Endothelial cell of umbilical vein (primary cell): ENCODE measurements around the gene DNAJC27. TPM values are rescaled to one million over a fixed set of nuclear protein-coding genes. Genes with fewer than 3 reads are reported as not detected.

Experiments used
- BruUV-seq: library from RNA; stranded (reverse); fragments of 400-500 nt; replicated peaks from 2 replicates; lab custom pipeline; 2021; lab: Mats Ljungman, UMichigan
- CTCF ChIA-PET: fragments of 300-600, 350-600 bp; sonication (Branson Sonifier 250); formaldehyde crosslinking; loops from one replicate; lab custom pipeline; 2021; ENCODE audit warnings: antibody characterized with exemption, inconsistent platforms; lab: Charles Lee
- POLR2A ChIA-PET: fragments of 300-600, 350-600 bp; sonication (Branson Sonifier 250); formaldehyde crosslinking; loops from one replicate; lab custom pipeline; 2021; ENCODE audit warnings: antibody characterized with exemption, inconsistent platforms; lab: Charles Lee
- DNase-seq: peaks from one replicate; pipeline ENCODE4 v3.0.0-alpha.2; 2011; ENCODE audit warnings: low read depth, low spot score
- FAIRE-seq: peaks from 2 replicates; lab custom pipeline; 2011; peaks lifted over from hg19 to GRCh38; lab: Jason Lieb, UNC
- H2AFZ ChIP-seq: 2 replicates; pipeline ENCODE4 v1.6.0; 2012; ENCODE audit warnings: low read depth, low read length, control low read depth, inconsistent platforms
- H3K27ac ChIP-seq: 2 replicates; pipeline ENCODE4 v1.5.1; 2011; ENCODE audit warnings: low read depth, mild to moderate bottlenecking, control low read depth, low read length, moderate library complexity; ENCODE audit not compliant: insufficient read depth
- H3K27me3 ChIP-seq, 2 experiments: 2 replicates each; pipeline versions ENCODE4 v1.6.0 to v1.6.1; 2011; ENCODE audit warnings: low read length in 2 of 2, mixed read lengths in 1 of 2; ENCODE audit not compliant: control insufficient read depth in 2 of 2, insufficient read depth in 2 of 2
- H3K36me3 ChIP-seq, 2 experiments: 2 replicates in 1 of 2; 3 replicates in 1 of 2; pipeline ENCODE4 v1.5.1; 2011; ENCODE audit warnings: low read length in 2 of 2, mild to moderate bottlenecking in 1 of 2, moderate library complexity in 1 of 2; ENCODE audit not compliant: control insufficient read depth in 2 of 2, insufficient read depth in 2 of 2; ENCODE audit errors: extremely low read depth in 1 of 2
- H3K4me1 ChIP-seq: 3 replicates; pipeline ENCODE4 v1.5.1; 2011; ENCODE audit warnings: mild to moderate bottlenecking, low read length; ENCODE audit not compliant: control insufficient read depth, insufficient read depth; ENCODE audit errors: extremely low read depth
- H3K4me2 ChIP-seq: 2 replicates; pipeline ENCODE4 v1.6.1; 2011; ENCODE audit warnings: low read length, control low read depth, mixed read lengths; ENCODE audit not compliant: insufficient read depth
- H3K4me3 ChIP-seq, 3 experiments: fragments of 200-600 bp in 1 of 3; sonication (generic), shearing (Covaris generic) in 1 of 3; replicated peaks in 1 of 3; 2 replicates each; pipeline ENCODE4 v1.5.1; 2011 to 2016; ENCODE audit warnings: control low read depth in 3 of 3, low read length in 3 of 3, mild to moderate bottlenecking in 2 of 3, inconsistent platforms in 1 of 3, low read depth in 1 of 3, moderate library complexity in 1 of 3; ENCODE audit not compliant: insufficient read depth in 1 of 3
- H3K79me2 ChIP-seq: 2 replicates; pipeline ENCODE4 v1.6.0; 2012; ENCODE audit warnings: low read length, inconsistent platforms; ENCODE audit not compliant: control insufficient read depth, insufficient read depth
- H3K9ac ChIP-seq: replicated peaks from 2 replicates; pipeline ENCODE3; 2011; ENCODE audit warnings: low read length, control low read depth; ENCODE audit not compliant: insufficient read depth; ENCODE audit errors: extremely low read depth
- H3K9me1 ChIP-seq: replicated peaks from 3 replicates; pipeline ENCODE4 v1.6.0; 2011; ENCODE audit warnings: mild to moderate bottlenecking, low read length; ENCODE audit not compliant: control insufficient read depth, insufficient read depth; ENCODE audit errors: extremely low read depth
- H3K9me3 ChIP-seq: replicated peaks from 2 replicates; pipeline ENCODE4 v1.5.1; 2012; ENCODE audit warnings: low read length, inconsistent platforms; ENCODE audit not compliant: control insufficient read depth, insufficient read depth
- H4K20me1 ChIP-seq: replicated peaks from 2 replicates; pipeline ENCODE3; 2011; ENCODE audit warnings: mild to moderate bottlenecking, low read length; ENCODE audit not compliant: control insufficient read depth, insufficient read depth; ENCODE audit errors: extremely low read depth
- CTCF ChIP-seq, 2 donors: IDR thresholded peaks; 1 replicate in 1 of 2; 2 replicates in 1 of 2; pipeline ENCODE4 v1.5.1; 2011; ENCODE audit warnings: low read length in 2 of 2, mild to moderate bottlenecking in 2 of 2, moderate library complexity in 2 of 2, control low read depth in 1 of 2, inconsistent platforms in 1 of 2, low read depth in 1 of 2; ENCODE audit not compliant: insufficient read depth in 1 of 2; ENCODE audit errors: extremely low read depth in 1 of 2
- EZH2 ChIP-seq: IDR thresholded peaks from 2 replicates; pipeline ENCODE4 v1.6.1; 2012; ENCODE audit warnings: borderline replicate concordance, low read depth, mild to moderate bottlenecking, moderate library complexity, low read length, inconsistent platforms; ENCODE audit not compliant: severe bottlenecking
- FOS ChIP-seq: IDR thresholded peaks from 2 replicates; pipeline ENCODE4 v1.6.1; 2011; ENCODE audit warnings: mild to moderate bottlenecking, low read length, moderate library complexity, borderline replicate concordance; ENCODE audit not compliant: insufficient read depth
- GATA2 ChIP-seq: IDR thresholded peaks from 2 replicates; pipeline ENCODE4 v1.7.0; 2011; ENCODE audit warnings: low read depth, mild to moderate bottlenecking, moderate library complexity, mixed read lengths, low read length; ENCODE audit not compliant: insufficient read length, insufficient read depth
- JUN ChIP-seq: IDR thresholded peaks from 2 replicates; pipeline ENCODE4 v1.6.1; 2011; ENCODE audit warnings: borderline replicate concordance, low read depth; ENCODE audit not compliant: insufficient read length, insufficient read depth
- MAX ChIP-seq: IDR thresholded peaks from 2 replicates; pipeline ENCODE4 v1.6.1; 2011; ENCODE audit not compliant: insufficient read depth, insufficient read length
- MYC ChIP-seq: IDR thresholded peaks from one replicate; pipeline ENCODE4 v1.6.1; 2011; ENCODE audit warnings: mild to moderate bottlenecking, low read depth, low read length
- POLR2A ChIP-seq: IDR thresholded peaks from 2 replicates; pipeline ENCODE4 v1.6.1; 2012; ENCODE audit warnings: low read depth, mild to moderate bottlenecking, control low read depth, low read length
- POLR2AphosphoS5 ChIP-seq: IDR thresholded peaks from 2 replicates; pipeline ENCODE4 v1.6.1; 2012; ENCODE audit warnings: low read depth, mild to moderate bottlenecking, control low read depth, low read length, moderate library complexity; ENCODE audit not compliant: insufficient read depth
- dilution Hi-C: fragments of 300-500 bp; cut with MboI; formaldehyde crosslinking; loops from one replicate; pipeline ENCODE4 v1.15.0; 2019; ENCODE audit warnings: low sequenced_read_pairs; ENCODE audit not compliant: extremely low pct_ligation_motif_present
- intact Hi-C: fragments of 100-400 bp; cut with micrococcal nuclease; formaldehyde crosslinking; loops from one replicate; pipeline ENCODE4 v1.10.0; 2022
- polyA plus RNA-seq, 4 experiments: library from polyadenylated mRNA; depleted of rRNA in 3 of 4; stranded (reverse) in 3 of 4; unstranded in 1 of 4; fragments of >200 nt; gene quantifications; 2 replicates each; pipeline versions ENCODE4 v1.2.1 to v1.2.3, GENCODE V29; 2011 to 2012; ENCODE audit warnings: missing spikeins in 1 of 4
- total RNA-seq: library from RNA; stranded (reverse); gene quantifications from 2 replicates; pipeline ENCODE4 v1.2.3, GENCODE V29; 2021

The DNAJC27 gene
- total and polyA plus RNA-seq, 2 donors (not counting 3 experiments of a cell fraction or from before 2014, with no cell fraction given), result 1.3 to 3.2 TPM

DNA sequence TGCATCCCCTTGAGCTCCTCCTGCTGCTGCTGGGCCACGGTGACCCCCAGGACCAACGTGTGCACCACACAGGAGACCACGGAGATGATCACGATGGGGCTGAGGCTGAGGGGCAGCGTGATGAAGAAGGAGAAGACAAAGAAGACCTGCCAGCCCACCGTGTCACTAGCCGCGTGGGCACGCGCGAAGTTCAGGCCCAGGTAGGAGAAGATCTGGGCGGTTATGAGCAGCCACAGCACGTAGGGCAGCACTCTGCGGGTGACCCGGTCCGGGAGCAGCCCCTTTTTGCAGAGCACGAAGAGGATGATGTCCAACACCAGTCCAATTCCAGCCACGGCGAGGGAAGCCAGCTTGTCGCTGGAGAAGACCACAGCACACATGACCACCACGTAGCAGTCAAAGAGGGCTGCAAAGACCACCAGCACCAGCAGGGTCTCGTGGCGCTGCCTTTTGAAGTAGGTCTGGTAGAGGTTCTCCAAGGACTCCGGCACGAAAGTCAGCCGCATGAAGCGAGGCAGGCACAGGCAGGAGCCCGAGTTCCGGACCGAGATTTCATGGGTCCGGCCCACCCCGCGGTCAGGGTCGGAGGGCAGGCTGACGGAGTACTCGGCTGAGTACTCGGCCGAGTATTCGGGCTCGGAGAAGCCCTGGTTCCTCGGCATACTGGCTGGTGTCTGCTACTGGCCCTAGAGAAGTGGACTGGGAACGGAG is 53.3 kb downstream of the DNAJC27 start:
- ChIA-PET POLR2A (no interaction called here), CTCF (interaction anchor here (0.9 kb wide), 1 partner anchor 125 kb away, joined by 3 read pairs; the partner anchor contains the start of genes CENPO and PTRHD1)
- no peak for DNase-seq
- Histone ChIP-seq H3K9ac (no peak overlapping the region), H3K36me3 (no peaks in the 10 kb centered on the region), H3K9me1 (no peaks in the 10 kb centered on the region), H2AFZ (no peak overlapping the region), H4K20me1 (no peaks in the 10 kb centered on the region), H3K27me3 (no peaks in the 10 kb centered on the region), H3K9me3 (no peaks in the 10 kb centered on the region), H3K4me1 (peaks cover 6% of the 10 kb centered on the region), H3K27ac (no peak overlapping the region), H3K4me2 (no peak overlapping the region), H3K79me2 (peaks cover 6% of the 10 kb centered on the region), H3K4me3 (no peak overlapping the region)
- TF ChIP-seq POLR2AphosphoS5, result no peak
- TF ChIP-seq MAX, result no peak
- no peak for TF ChIP-seq EZH2
- TF ChIP-seq POLR2A, result no peak
- no peak for TF ChIP-seq CTCF (IDR thresholded peaks at IDR 0.05; ENCODE audit: extremely low read depth in 1 of 2, insufficient read depth in 1 of 2, low read depth in 1 of 2, low read length in 2 of 2)
- TF ChIP-seq JUN, result no peak
- no peak for TF ChIP-seq GATA2
- no peak for TF ChIP-seq MYC
- TF ChIP-seq FOS, result no peak
- intact Hi-C loops, result no loop called here
- dilution Hi-C loops, result no loop called here
- FAIRE-seq, result no peak
- BruUV-seq, result TSS peak; percentile 24
